NT2/D1 (cell line): ENCODE results near the gene ZNF71.

ENCODE experiments used
- SUZ12 ChIP-seq: IDR thresholded peaks from 2 replicates; pipeline ENCODE4 v1.6.1; 2011; ENCODE audit not compliant: insufficient read length, insufficient read depth; ENCODE audit errors: extremely low read depth
- YY1 ChIP-seq: IDR thresholded peaks from 2 replicates; pipeline ENCODE4 v1.6.1; 2011; ENCODE audit not compliant: insufficient read length, insufficient read depth
- ZNF274 ChIP-seq: IDR thresholded peaks from 2 replicates; pipeline ENCODE4 v1.6.1; 2011; ENCODE audit warnings: mild to moderate bottlenecking, low read depth, low read length

GRCh38 chr19:56596676-56597075 is 1.6 kb downstream of the ZNF71 start:
- TF ChIP-seq ZNF274 = no peak
- no peak for TF ChIP-seq SUZ12
- no peak for TF ChIP-seq YY1
